ENCODE results near the gene GSN.

DNA sequence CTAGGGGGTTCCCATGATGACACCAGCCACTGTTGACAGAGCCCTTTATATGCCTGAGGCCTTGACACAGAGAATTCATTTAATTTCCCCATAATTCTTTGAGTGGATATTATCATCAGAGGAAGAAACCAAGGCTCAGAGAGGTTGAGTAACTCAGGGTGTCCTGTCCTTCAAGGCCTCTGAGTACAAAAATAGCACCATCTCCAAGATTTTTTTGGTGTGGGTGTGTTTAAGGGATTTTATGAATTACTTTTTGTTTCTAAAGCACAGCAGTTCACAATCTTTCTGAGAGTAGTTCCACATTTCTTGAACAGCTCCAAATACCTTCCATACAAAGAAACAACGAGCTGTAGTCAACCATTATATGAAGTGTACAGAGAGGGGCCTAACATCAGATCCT, 6.2 kb upstream of the GSN start:
- TF ChIP-seq POLR2A (IDR thresholded peaks at IDR 0.05) = no peak
- TF ChIP-seq, protein P1, sequence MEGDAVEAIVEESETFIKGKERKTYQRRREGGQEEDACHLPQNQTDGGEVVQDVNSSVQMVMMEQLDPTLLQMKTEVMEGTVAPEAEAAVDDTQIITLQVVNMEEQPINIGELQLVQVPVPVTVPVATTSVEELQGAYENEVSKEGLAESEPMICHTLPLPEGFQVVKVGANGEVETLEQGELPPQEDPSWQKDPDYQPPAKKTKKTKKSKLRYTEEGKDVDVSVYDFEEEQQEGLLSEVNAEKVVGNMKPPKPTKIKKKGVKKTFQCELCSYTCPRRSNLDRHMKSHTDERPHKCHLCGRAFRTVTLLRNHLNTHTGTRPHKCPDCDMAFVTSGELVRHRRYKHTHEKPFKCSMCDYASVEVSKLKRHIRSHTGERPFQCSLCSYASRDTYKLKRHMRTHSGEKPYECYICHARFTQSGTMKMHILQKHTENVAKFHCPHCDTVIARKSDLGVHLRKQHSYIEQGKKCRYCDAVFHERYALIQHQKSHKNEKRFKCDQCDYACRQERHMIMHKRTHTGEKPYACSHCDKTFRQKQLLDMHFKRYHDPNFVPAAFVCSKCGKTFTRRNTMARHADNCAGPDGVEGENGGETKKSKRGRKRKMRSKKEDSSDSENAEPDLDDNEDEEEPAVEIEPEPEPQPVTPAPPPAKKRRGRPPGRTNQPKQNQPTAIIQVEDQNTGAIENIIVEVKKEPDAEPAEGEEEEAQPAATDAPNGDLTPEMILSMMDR (IDR thresholded peaks at IDR 0.05) = no peak

Data from adrenal gland (tissue), 5 donors.